WTC11 (cell line): ENCODE measurements around the gene MAP4.

ENCODE experiments used
- EMX1 ChIP-seq: fragments of 250-450 bp; sonication (Bioruptor Pico); IDR thresholded peaks from 2 replicates; pipeline ENCODE4 v1.8.0; 2021; ENCODE audit warnings: mild to moderate bottlenecking
- JUN ChIP-seq: sonication (generic); formaldehyde crosslinking; IDR thresholded peaks from 2 replicates; pipeline ENCODE4 v1.8.0; 2023; ENCODE audit warnings: mild to moderate bottlenecking, missing genetic modification reagents
- MAX ChIP-seq: sonication (generic); formaldehyde crosslinking; IDR thresholded peaks from 2 replicates; pipeline ENCODE4 v1.8.0; 2022; ENCODE audit warnings: mild to moderate bottlenecking, missing genetic modification reagents
- STAT6 ChIP-seq: sonication (generic); formaldehyde crosslinking; conservative IDR thresholded peaks from 2 replicates; pipeline ENCODE4 v1.8.1; 2023; ENCODE audit warnings: mild to moderate bottlenecking, low read depth, missing genetic modification reagents, moderate library complexity
- TCF7 ChIP-seq: sonication (generic); formaldehyde crosslinking; IDR thresholded peaks from 2 replicates; pipeline ENCODE4 v1.8.0; 2022; ENCODE audit warnings: mild to moderate bottlenecking, low read depth, missing genetic modification reagents, moderate library complexity
- ZNF232 ChIP-seq: sonication (generic); formaldehyde crosslinking; IDR thresholded peaks from 2 replicates; pipeline ENCODE4 v1.8.0; 2022; ENCODE audit warnings: mild to moderate bottlenecking, missing genetic modification reagents
- TF ChIP-seq, protein P1 (sequence below): sonication (generic); formaldehyde crosslinking; IDR thresholded peaks from 2 replicates; pipeline ENCODE4 v1.8.1; 2023; ENCODE audit warnings: mild to moderate bottlenecking, missing genetic modification reagents, moderate library complexity
- TF ChIP-seq, protein P2 (sequence below): fragments of 200-600 bp; IDR thresholded peaks from 2 replicates; pipeline ENCODE4 v1.8.0; 2022; ENCODE audit warnings: antibody characterized with exemption

GRCh38 chr3:47978386-47978785 is 37.8 kb downstream of the MAP4 start:
- TF ChIP-seq EMX1 (CRISPR knock-in tag) (no peak), JUN (CRISPR knock-in tag) (no peak), ZNF232 (CRISPR knock-in tag) (no peak), TCF7 (CRISPR knock-in tag) (no peak), MAX (CRISPR knock-in tag) (no peak), STAT6 (CRISPR knock-in tag) (no peak)
- TF ChIP-seq, protein P1, sequence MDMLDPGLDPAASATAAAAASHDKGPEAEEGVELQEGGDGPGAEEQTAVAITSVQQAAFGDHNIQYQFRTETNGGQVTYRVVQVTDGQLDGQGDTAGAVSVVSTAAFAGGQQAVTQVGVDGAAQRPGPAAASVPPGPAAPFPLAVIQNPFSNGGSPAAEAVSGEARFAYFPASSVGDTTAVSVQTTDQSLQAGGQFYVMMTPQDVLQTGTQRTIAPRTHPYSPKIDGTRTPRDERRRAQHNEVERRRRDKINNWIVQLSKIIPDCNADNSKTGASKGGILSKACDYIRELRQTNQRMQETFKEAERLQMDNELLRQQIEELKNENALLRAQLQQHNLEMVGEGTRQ (CRISPR knock-in tag), result no peak
- TF ChIP-seq, protein P2, sequence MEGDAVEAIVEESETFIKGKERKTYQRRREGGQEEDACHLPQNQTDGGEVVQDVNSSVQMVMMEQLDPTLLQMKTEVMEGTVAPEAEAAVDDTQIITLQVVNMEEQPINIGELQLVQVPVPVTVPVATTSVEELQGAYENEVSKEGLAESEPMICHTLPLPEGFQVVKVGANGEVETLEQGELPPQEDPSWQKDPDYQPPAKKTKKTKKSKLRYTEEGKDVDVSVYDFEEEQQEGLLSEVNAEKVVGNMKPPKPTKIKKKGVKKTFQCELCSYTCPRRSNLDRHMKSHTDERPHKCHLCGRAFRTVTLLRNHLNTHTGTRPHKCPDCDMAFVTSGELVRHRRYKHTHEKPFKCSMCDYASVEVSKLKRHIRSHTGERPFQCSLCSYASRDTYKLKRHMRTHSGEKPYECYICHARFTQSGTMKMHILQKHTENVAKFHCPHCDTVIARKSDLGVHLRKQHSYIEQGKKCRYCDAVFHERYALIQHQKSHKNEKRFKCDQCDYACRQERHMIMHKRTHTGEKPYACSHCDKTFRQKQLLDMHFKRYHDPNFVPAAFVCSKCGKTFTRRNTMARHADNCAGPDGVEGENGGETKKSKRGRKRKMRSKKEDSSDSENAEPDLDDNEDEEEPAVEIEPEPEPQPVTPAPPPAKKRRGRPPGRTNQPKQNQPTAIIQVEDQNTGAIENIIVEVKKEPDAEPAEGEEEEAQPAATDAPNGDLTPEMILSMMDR, result no peak
